Measurements from ENCODE around the gene CHTF18. TPM values are rescaled to one million over a fixed set of nuclear protein-coding genes. Genes with fewer than 3 reads are reported as not detected.

Gene CHTF18
- total RNA-seq: 10 to 100 TPM; 11.9 to 32.4 (median 12.3) TPM
- long read RNA-seq, donor 1, partial matches to known transcripts: 0 of 9 reads
- long read RNA-seq, donor 1, other reads (novel, unspliced or antisense): 7 of 9 reads
- long read RNA-seq, donor 2, transcript CHTF18-201 (22 exons, 3,090 nt): major isoform, 6 of 10 reads
- long read RNA-seq, donor 2, partial matches to known transcripts: 1 of 10 reads
- long read RNA-seq, donor 2, other reads (novel, unspliced or antisense): 3 of 10 reads

- no peaks in the 10 kb centered on the region for H3K9me3 ChIP-seq
- no peaks in the 10 kb centered on the region for H3K36me3 ChIP-seq (ENCODE audit: low read depth)
- DNase-seq: peak; percentile 93 to 97 (median 94)
- H3K4me1 ChIP-seq (ENCODE audit: low read depth): peaks cover 17% of the 10 kb centered on the region
- peak within 1 kb of the TSS; percentile 88 for H3K4me3 ChIP-seq
- intact Hi-C loops (cut with DNase I, micrococcal nuclease): no loop called here
- no peak for TF ChIP-seq CTCF (IDR thresholded peaks at IDR 0.05)
- peak; percentile 94 for ATAC-seq
These were observed at the start of gene CHTF18 for GRCh38 chr16:788399-789126. CHTF18 (plus strand) TSS chr16:788620; CDS start chr16:788685, 65 bp downstream.

- intact Hi-C loops (cut with DNase I, micrococcal nuclease): no loop called here
- ATAC-seq (peak; percentile 22), DNase-seq (peak in 1 of 3 donors; percentile 62)
- no peaks in the 10 kb centered on the region for H3K36me3 ChIP-seq (ENCODE audit: low read depth)
- peak overlapping the region; percentile 84 for H3K4me3 ChIP-seq
- no peaks in the 10 kb centered on the region for H3K9me3 ChIP-seq
- H3K4me1 ChIP-seq (ENCODE audit: low read depth): peaks cover 20% of the 10 kb centered on the region
- TF ChIP-seq CTCF (IDR thresholded peaks at IDR 0.05): no peak
These were observed 48.6 kb upstream of the CHTF18 start for GRCh38 chr16:739560-740458.

GRCh38 chr16:740459-740763 is 48.0 kb upstream of the CHTF18 start:
- TF ChIP-seq CTCF (IDR thresholded peaks at IDR 0.05): no peak
- Histone ChIP-seq H3K4me3 (peak overlapping the region; percentile 84), H3K9me3 (no peaks in the 10 kb centered on the region), H3K4me1 (ENCODE audit: low read depth) (peaks cover 20% of the 10 kb centered on the region), H3K36me3 (ENCODE audit: low read depth) (no peaks in the 10 kb centered on the region)
- intact Hi-C loops (cut with DNase I, micrococcal nuclease): no loop called here
- ATAC-seq: peak; percentile 28
- peak in 1 of 3 donors; percentile 40 for DNase-seq

- peaks cover 20% of the 10 kb centered on the region for H3K4me1 ChIP-seq (ENCODE audit: low read depth)
- peak; percentile 96 for TF ChIP-seq CTCF (IDR thresholded peaks at IDR 0.05)
- ATAC-seq (peak; percentile 95), DNase-seq (peak; percentile 86 to 94 (median 93))
- H3K36me3 ChIP-seq (ENCODE audit: low read depth): no peaks in the 10 kb centered on the region
- intact Hi-C loops (cut with DNase I, micrococcal nuclease): no loop called here
- H3K4me3 ChIP-seq: peak within 1 kb of the TSS; percentile 84
- no peaks in the 10 kb centered on the region for H3K9me3 ChIP-seq
These were observed 47.5 kb upstream of the CHTF18 start, which contains the start of gene CIAO3 for GRCh38 chr16:740764-741505. CIAO3 (minus strand) TSS chr16:740997; CDS start chr16:740985, 12 bp downstream.
